GM12878 (cell line): Measurements from ENCODE around the gene NT5C2. TPM values are rescaled to one million over a fixed set of nuclear protein-coding genes. Genes with fewer than 3 reads are reported as not detected.

Experiments
- ATF7 ChIP-seq: fragments of 450-650 bp; IDR thresholded peaks from 2 replicates; pipeline ENCODE4 v1.6.1; 2016; ENCODE audit warnings: low read depth, mild to moderate bottlenecking
- CREM ChIP-seq: IDR thresholded peaks from 2 replicates; pipeline ENCODE4 v1.6.1; 2014; ENCODE audit warnings: antibody characterized with exemption, low read depth
- ESRRA ChIP-seq: IDR thresholded peaks from 2 replicates; pipeline ENCODE4 v1.6.1; 2012; ENCODE audit warnings: mild to moderate bottlenecking, low read length, improper control_type of control experiment
- IKZF1 ChIP-seq: fragments of 450-650 bp; conservative IDR thresholded peaks from 2 replicates; pipeline ENCODE4 v1.6.1; 2017; ENCODE audit warnings: antibody characterized with exemption, mild to moderate bottlenecking
- MYB ChIP-seq: fragments of 150-350 bp; IDR thresholded peaks from 2 replicates; pipeline ENCODE4 v1.6.1; 2014; ENCODE audit warnings: mild to moderate bottlenecking, low read depth, low read length, borderline replicate concordance
- RAD51 ChIP-seq: fragments of 450-650 bp; IDR thresholded peaks from 2 replicates; pipeline ENCODE4 v1.6.1; 2016; ENCODE audit warnings: moderate library complexity, mild to moderate bottlenecking, inconsistent platforms
- RCOR1 ChIP-seq: conservative IDR thresholded peaks from 2 replicates; pipeline ENCODE4 v1.6.1; 2012; ENCODE audit warnings: low read depth, low read length, improper control_type of control experiment
- SUZ12 ChIP-seq: fragments of 200-600 bp; sonication (generic); IDR thresholded peaks from one replicate; pipeline ENCODE4 v1.6.1; 2018; ENCODE audit warnings: antibody characterized with exemption, mild to moderate bottlenecking; ENCODE audit not compliant: unreplicated experiment
- TCF7 ChIP-seq: IDR thresholded peaks from 2 replicates; pipeline ENCODE4 v1.6.1; 2014; ENCODE audit warnings: antibody characterized with exemption, borderline replicate concordance
- ZBED1 ChIP-seq: IDR thresholded peaks from 2 replicates; pipeline ENCODE4 v1.6.1; 2016; ENCODE audit warnings: borderline replicate concordance
- ZNF217 ChIP-seq: fragments of 450-650 bp; IDR thresholded peaks from 2 replicates; pipeline ENCODE4 v1.6.1; 2017; ENCODE audit warnings: antibody characterized with exemption, mild to moderate bottlenecking
- ZNF24 ChIP-seq: fragments of 450-650 bp; IDR thresholded peaks from 2 replicates; pipeline ENCODE4 v1.6.1; 2017; ENCODE audit warnings: antibody characterized with exemption, mild to moderate bottlenecking
- polyA plus RNA-seq, 11 experiments: library from polyadenylated mRNA; depleted of rRNA in 4 of 11; unstranded in 6 of 11; stranded (reverse) in 5 of 11; fragments of >200 nt; fragmentation: Nextera tagmentation in 4 of 11; fragmentation: Illumina TruSeq in 1 of 11; extraction: Ambion mirVana in 4 of 11; extraction: Trizol in 1 of 11; gene quantifications; 1 replicate in 1 of 11; 2 replicates in 10 of 11; pipeline versions ENCODE4 v1.2.1 to v1.2.3, GENCODE V29; 2011 to 2016; ENCODE audit warnings: inconsistent platforms in 2 of 11, missing spikeins in 2 of 11, low read depth in 1 of 11
- total RNA-seq, 4 experiments: library from RNA; depleted of rRNA in 3 of 4; stranded (reverse); fragments of >200 nt in 3 of 4; fragmentation: Illumina TruSeq in 1 of 4; extraction: Trizol in 1 of 4; gene quantifications; 2 replicates each; pipeline versions ENCODE4 v1.2.1 to v1.2.3, GENCODE V29; 2013 to 2021
- TF ChIP-seq, protein P1 (sequence below): fragments of 450-650 bp; IDR thresholded peaks from 2 replicates; pipeline ENCODE4 v1.6.1; 2016; ENCODE audit warnings: mild to moderate bottlenecking
- TF ChIP-seq, protein P2 (sequence below): IDR thresholded peaks from 2 replicates; pipeline ENCODE4 v1.6.1; 2012; ENCODE audit warnings: improper control_type of control experiment, low read depth, low read length; ENCODE audit not compliant: insufficient replicate concordance

Gene NT5C2
- total and polyA plus RNA-seq, 10 of the 15 experiments (the other 5 are each of a cell fraction or from before 2014, with no cell fraction given): 15.8 to 70.1 (median 56.0) TPM

DNA sequence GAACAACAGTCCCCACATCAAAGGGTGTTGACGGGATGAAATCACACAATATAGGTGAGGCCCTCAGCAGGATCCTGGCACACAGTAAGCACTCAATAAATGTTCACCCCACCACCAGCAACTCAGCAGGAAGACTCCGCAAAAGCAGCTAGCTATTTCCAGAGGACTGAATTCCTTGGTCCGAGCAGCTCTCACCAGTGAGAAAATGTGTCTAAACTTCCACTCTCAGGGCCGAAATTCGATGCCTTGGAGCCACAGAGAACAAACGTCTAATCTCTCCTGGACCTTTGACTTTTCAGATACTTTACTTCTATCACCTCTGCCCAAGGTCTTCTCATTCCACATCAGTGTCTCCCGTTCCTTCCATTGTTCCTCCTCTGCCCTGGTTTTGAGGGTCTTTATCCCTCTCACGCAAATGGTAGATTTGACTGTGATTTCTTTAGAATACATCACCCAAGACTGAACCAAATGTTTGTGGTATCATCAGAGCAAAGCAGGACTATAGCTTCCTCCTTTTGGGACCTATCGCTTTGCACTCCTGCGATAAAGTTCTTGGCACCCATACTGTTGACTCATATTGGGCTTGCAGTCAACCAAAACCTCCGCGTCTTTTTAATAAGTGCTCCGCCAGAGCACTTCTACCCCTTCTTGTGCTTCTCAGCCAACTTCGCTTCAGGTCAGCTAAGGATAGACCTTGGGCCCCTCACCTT, 903 bp upstream of the NT5C2 start (continued):
- TF ChIP-seq CREM (0 out of 2 replicates have a peak, but pooled peaks have one; percentile 14), TCF7 (no peak), ATF7 (no peak), IKZF1 (0 out of 2 replicates have a peak, but pooled peaks have one; percentile 14), ESRRA (no peak), RCOR1 (no peak), MYB (no peak), SUZ12 (no peak), RAD51 (no peak), ZBED1 (peak; percentile 88; the same call in 1 of the 2 replicates), ZNF24 (no peak), ZNF217 (no peak)
- TF ChIP-seq, protein P1, sequence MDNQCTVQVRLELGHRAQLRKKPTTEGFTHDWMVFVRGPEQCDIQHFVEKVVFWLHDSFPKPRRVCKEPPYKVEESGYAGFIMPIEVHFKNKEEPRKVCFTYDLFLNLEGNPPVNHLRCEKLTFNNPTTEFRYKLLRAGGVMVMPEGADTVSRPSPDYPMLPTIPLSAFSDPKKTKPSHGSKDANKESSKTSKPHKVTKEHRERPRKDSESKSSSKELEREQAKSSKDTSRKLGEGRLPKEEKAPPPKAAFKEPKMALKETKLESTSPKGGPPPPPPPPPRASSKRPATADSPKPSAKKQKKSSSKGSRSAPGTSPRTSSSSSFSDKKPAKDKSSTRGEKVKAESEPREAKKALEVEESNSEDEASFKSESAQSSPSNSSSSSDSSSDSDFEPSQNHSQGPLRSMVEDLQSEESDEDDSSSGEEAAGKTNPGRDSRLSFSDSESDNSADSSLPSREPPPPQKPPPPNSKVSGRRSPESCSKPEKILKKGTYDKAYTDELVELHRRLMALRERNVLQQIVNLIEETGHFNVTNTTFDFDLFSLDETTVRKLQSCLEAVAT: no peak
- TF ChIP-seq, protein P2, sequence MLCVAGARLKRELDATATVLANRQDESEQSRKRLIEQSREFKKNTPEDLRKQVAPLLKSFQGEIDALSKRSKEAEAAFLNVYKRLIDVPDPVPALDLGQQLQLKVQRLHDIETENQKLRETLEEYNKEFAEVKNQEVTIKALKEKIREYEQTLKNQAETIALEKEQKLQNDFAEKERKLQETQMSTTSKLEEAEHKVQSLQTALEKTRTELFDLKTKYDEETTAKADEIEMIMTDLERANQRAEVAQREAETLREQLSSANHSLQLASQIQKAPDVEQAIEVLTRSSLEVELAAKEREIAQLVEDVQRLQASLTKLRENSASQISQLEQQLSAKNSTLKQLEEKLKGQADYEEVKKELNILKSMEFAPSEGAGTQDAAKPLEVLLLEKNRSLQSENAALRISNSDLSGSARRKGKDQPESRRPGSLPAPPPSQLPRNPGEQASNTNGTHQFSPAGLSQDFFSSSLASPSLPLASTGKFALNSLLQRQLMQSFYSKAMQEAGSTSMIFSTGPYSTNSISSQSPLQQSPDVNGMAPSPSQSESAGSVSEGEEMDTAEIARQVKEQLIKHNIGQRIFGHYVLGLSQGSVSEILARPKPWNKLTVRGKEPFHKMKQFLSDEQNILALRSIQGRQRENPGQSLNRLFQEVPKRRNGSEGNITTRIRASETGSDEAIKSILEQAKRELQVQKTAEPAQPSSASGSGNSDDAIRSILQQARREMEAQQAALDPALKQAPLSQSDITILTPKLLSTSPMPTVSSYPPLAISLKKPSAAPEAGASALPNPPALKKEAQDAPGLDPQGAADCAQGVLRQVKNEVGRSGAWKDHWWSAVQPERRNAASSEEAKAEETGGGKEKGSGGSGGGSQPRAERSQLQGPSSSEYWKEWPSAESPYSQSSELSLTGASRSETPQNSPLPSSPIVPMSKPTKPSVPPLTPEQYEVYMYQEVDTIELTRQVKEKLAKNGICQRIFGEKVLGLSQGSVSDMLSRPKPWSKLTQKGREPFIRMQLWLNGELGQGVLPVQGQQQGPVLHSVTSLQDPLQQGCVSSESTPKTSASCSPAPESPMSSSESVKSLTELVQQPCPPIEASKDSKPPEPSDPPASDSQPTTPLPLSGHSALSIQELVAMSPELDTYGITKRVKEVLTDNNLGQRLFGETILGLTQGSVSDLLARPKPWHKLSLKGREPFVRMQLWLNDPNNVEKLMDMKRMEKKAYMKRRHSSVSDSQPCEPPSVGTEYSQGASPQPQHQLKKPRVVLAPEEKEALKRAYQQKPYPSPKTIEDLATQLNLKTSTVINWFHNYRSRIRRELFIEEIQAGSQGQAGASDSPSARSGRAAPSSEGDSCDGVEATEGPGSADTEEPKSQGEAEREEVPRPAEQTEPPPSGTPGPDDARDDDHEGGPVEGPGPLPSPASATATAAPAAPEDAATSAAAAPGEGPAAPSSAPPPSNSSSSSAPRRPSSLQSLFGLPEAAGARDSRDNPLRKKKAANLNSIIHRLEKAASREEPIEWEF: no peak
- TF ChIP-seq, all 136 proteins: peak for 18
